Measurements from ENCODE around the gene GATA5.

GRCh38 chr20:62488470-62488869 lies 12.7 kb upstream of the GATA5 start:
- TF ChIP-seq LEF1 (IDR thresholded peaks at IDR 0.05; ENCODE audit: borderline replicate concordance) (no peak), FOXM1 (IDR thresholded peaks at IDR 0.05; ENCODE audit: borderline replicate concordance) (no peak), FOXA1 (IDR thresholded peaks at IDR 0.05) (no peak), ZNF384 (IDR thresholded peaks at IDR 0.05) (no peak), L3MBTL2 (conservative IDR thresholded peaks at IDR 0.05) (no peak), FOXK2 (IDR thresholded peaks at IDR 0.05) (no peak), SUZ12 (IDR thresholded peaks at IDR 0.05) (no peak)

Data from HEK293T (cell line).